ENCODE data around the gene MCC.

DNA sequence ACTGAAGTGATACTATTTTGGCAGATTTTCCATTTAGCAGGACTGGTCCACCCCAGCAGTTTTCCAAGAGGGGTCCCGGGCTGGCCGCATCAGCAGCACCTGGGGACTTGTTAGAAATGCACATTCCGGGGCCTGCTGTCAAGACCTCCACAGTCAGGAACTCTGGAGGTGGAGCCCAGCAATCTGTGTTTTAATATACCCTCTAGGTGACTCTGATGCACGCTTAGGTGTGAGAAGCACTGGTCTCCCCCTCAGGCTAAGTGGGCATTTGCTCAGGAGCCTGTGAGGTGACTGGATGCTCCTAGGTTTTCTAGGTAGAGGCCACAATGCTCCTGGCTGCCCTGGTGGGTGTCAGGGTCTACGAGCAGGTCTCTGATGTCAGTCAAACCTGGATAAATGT, 430.0 kb downstream of the MCC start:
- TF ChIP-seq, protein P1, sequence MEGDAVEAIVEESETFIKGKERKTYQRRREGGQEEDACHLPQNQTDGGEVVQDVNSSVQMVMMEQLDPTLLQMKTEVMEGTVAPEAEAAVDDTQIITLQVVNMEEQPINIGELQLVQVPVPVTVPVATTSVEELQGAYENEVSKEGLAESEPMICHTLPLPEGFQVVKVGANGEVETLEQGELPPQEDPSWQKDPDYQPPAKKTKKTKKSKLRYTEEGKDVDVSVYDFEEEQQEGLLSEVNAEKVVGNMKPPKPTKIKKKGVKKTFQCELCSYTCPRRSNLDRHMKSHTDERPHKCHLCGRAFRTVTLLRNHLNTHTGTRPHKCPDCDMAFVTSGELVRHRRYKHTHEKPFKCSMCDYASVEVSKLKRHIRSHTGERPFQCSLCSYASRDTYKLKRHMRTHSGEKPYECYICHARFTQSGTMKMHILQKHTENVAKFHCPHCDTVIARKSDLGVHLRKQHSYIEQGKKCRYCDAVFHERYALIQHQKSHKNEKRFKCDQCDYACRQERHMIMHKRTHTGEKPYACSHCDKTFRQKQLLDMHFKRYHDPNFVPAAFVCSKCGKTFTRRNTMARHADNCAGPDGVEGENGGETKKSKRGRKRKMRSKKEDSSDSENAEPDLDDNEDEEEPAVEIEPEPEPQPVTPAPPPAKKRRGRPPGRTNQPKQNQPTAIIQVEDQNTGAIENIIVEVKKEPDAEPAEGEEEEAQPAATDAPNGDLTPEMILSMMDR (IDR thresholded peaks at IDR 0.05), result no peak
- no peak for TF ChIP-seq POLR2AphosphoS5 (IDR thresholded peaks at IDR 0.05; ENCODE audit: low read depth, low read length)

Data from Panc1 (cell line).